ENCODE data around the gene SMIM10L2A. TPM values are rescaled to one million over a fixed set of nuclear protein-coding genes. Genes with fewer than 3 reads are reported as not detected.

Gene SMIM10L2A
- total and polyA plus RNA-seq, 2 of the 4 experiments (the other 2 are of a cell fraction) = under 0.01 to 0.10 TPM

GRCh38 chrX:135384161-135384836 is 37.4 kb upstream of the SMIM10L2A start:
- Histone ChIP-seq H3K9me3 (ENCODE audit: control insufficient read depth, insufficient read depth, low read length) (no peaks in the 10 kb centered on the region), H3K4me1 (ENCODE audit: control insufficient read depth, insufficient read depth, low read length) (no peaks in the 10 kb centered on the region), H3K4me2 (ENCODE audit: low read depth, low read length) (no peak overlapping the region), H3K27ac (ENCODE audit: insufficient read depth, low read length) (no peak overlapping the region), H2BK5ac (ENCODE audit: low read depth, low read length, poor library complexity, severe bottlenecking) (no peak overlapping the region), H3K18ac (ENCODE audit: low read depth, low read length) (no peak overlapping the region), H3K4ac (ENCODE audit: low read depth, low read length) (no peak overlapping the region), H4K8ac (ENCODE audit: low read depth in 2 of 2, low read length in 2 of 2) (no peak overlapping the region), H3K36me3 (ENCODE audit: control insufficient read depth, insufficient read depth, low read length) (no peaks in the 10 kb centered on the region), H3K23ac (ENCODE audit: low read depth, low read length) (no peak overlapping the region), H4K91ac (ENCODE audit: insufficient read depth, low read depth, low read length) (no peak overlapping the region), H3K79me1 (ENCODE audit: low read depth in 1 of 2, low read length in 2 of 2) (no peaks in the 10 kb centered on the region), H2BK15ac (ENCODE audit: low read depth, low read length) (no peak overlapping the region), H2BK120ac (ENCODE audit: low read depth, low read length) (no peak overlapping the region), H3K14ac (replicated peaks; ENCODE audit: low read depth, low read length) (no peak overlapping the region), H2BK20ac (ENCODE audit: low read depth, low read length) (no peak overlapping the region), H2AK5ac (ENCODE audit: low read depth, low read length) (no peak overlapping the region), H3K4me3 (ENCODE audit: insufficient read depth, low read depth, low read length) (no peak overlapping the region), H4K5ac (ENCODE audit: low read depth, low read length) (no peak overlapping the region), H3K9me1 (ENCODE audit: insufficient read depth, low read length) (no peaks in the 10 kb centered on the region), H3K27me3 (ENCODE audit: control insufficient read depth, insufficient read depth, low read length) (peaks cover 2% of the 10 kb centered on the region; the same call in 1 of the 2 replicates), H3K9ac (ENCODE audit: low read depth, low read length) (no peak overlapping the region), H3K56ac (ENCODE audit: extremely low read depth, insufficient read depth, low read length) (no peak overlapping the region), H4K20me1 (ENCODE audit: insufficient read depth, low read length) (no peaks in the 10 kb centered on the region), H2AK9ac (replicated peaks; ENCODE audit: low read depth, low read length, poor library complexity) (no peak overlapping the region), H2AFZ (replicated peaks; ENCODE audit: low read length, poor library complexity) (no peak overlapping the region)
- ChIA-PET CTCF (no interaction called here), POLR2A (ENCODE audit: unreplicated experiment) (no interaction called here)
- intact Hi-C loops (cut with micrococcal nuclease) (no loop called here), dilution Hi-C loops (cut with HindIII; ENCODE audit: low sequenced_read_pairs, unreplicated experiment) (no loop called here), in situ Hi-C loops (cut with MboI; ENCODE audit: low sequenced_read_pairs) (no loop called here)
- ATAC-seq (ENCODE audit: low read depth) (no peak), DNase-seq (no peak)
- BruUV-seq (replicated peaks) = no TSS peak
- no CpG with 5 or more reads among the region's 6 CpGs for WGBS, 2 experiments (ENCODE audit: extremely low coverage in 2 of 2, insufficient read length in 1 of 2)
- TF ChIP-seq RCOR1 (IDR thresholded peaks at IDR 0.05; ENCODE audit: insufficient replicate concordance, low read length) = no peak
- no peak for TF ChIP-seq ELK1 (IDR thresholded peaks at IDR 0.05; ENCODE audit: borderline replicate concordance, low read depth, low read length)
- TF ChIP-seq FOS (IDR thresholded peaks at IDR 0.05; ENCODE audit: low read depth, low read length) = no peak
- no peak for TF ChIP-seq SMC3 (IDR thresholded peaks at IDR 0.05; ENCODE audit: low read depth, low read length)
- no peak for TF ChIP-seq RAD21 (IDR thresholded peaks at IDR 0.05; ENCODE audit: low read length)
- TF ChIP-seq CHD1 (IDR thresholded peaks at IDR 0.05; ENCODE audit: low read depth, low read length) = no peak
- TF ChIP-seq CTCF (conservative IDR thresholded peaks at IDR 0.05; ENCODE audit: low read depth, low read length) = no peak
- no peak for TF ChIP-seq MXI1 (IDR thresholded peaks at IDR 0.05; ENCODE audit: borderline replicate concordance, low read depth, low read length)
- TF ChIP-seq POLR2A (IDR thresholded peaks at IDR 0.05; ENCODE audit: low read depth, low read length) = no peak
- TF ChIP-seq USF2 (IDR thresholded peaks at IDR 0.05; ENCODE audit: low read depth, low read length) = no peak
- TF ChIP-seq NFE2L2 (IDR thresholded peaks at IDR 0.05; ENCODE audit: low read depth, low read length) = no peak
- TF ChIP-seq CEBPB (IDR thresholded peaks at IDR 0.05; ENCODE audit: low read depth, low read length) = no peak
- TF ChIP-seq MAFK (IDR thresholded peaks at IDR 0.05; ENCODE audit: low read depth, low read length) = no peak
- TF ChIP-seq RFX5 (IDR thresholded peaks at IDR 0.05; ENCODE audit: low read depth, low read length) = no peak
- no peak for TF ChIP-seq BHLHE40 (IDR thresholded peaks at IDR 0.05; ENCODE audit: low read depth, low read length)
- no peak for TF ChIP-seq MAZ (IDR thresholded peaks at IDR 0.05; ENCODE audit: borderline replicate concordance, low read depth, low read length)
